SU-DHL-6 (cell line): Measurements from ENCODE around the gene CCDC110.

Experiments used
- H2AFZ ChIP-seq: fragments of 200-600 bp; sonication (generic); 2 replicates; pipeline ENCODE4 v1.6.1; 2014; ENCODE audit warnings: low read depth, mild to moderate bottlenecking, moderate library complexity, mixed read lengths, antibody characterized with exemption, low read length; ENCODE audit not compliant: severe bottlenecking
- H3F3A ChIP-seq: fragments of 200-600 bp; shearing (Covaris generic); 2 replicates; pipeline ENCODE4 v1.6.0; 2016; ENCODE audit warnings: antibody characterized with exemption, mild to moderate bottlenecking; ENCODE audit not compliant: insufficient read depth
- H3K27ac ChIP-seq: fragments of 200-600 bp; sonication (generic); 2 replicates; pipeline ENCODE4 v1.5.1; 2016; ENCODE audit warnings: low read depth, mild to moderate bottlenecking, low read length, moderate library complexity, mixed read lengths
- H3K27me3 ChIP-seq: fragments of 200-600 bp; sonication (generic), shearing (Covaris generic); 2 replicates; pipeline ENCODE4 v1.6.0; 2014; ENCODE audit warnings: mild to moderate bottlenecking, low read length
- H3K36me3 ChIP-seq: fragments of 200-600 bp; sonication (generic); 2 replicates; pipeline ENCODE4 v1.6.1; 2014; ENCODE audit warnings: mild to moderate bottlenecking, low read length, mixed read lengths
- H3K4me2 ChIP-seq: fragments of 300-600, 200-600 bp; shearing (Covaris generic), sonication (generic); 2 replicates; pipeline ENCODE4 v1.6.0; 2014; ENCODE audit warnings: low read length, low read depth, mild to moderate bottlenecking; ENCODE audit not compliant: poor library complexity, severe bottlenecking
- H3K4me3 ChIP-seq: fragments of 200-600 bp; sonication (generic); 2 replicates; pipeline ENCODE4 v1.5.1; 2014; ENCODE audit warnings: antibody characterized with exemption, low read length, mild to moderate bottlenecking, mixed read lengths; ENCODE audit not compliant: insufficient read depth, poor library complexity, severe bottlenecking
- H3K79me2 ChIP-seq: fragments of 200-600 bp; sonication (generic); 2 replicates; pipeline ENCODE4 v1.6.1; 2014; ENCODE audit warnings: mild to moderate bottlenecking, low read length, moderate library complexity; ENCODE audit not compliant: insufficient read depth
- H3K9ac ChIP-seq: fragments of 200-600 bp; sonication (generic); 2 replicates; pipeline ENCODE4 v1.7.0; 2014; ENCODE audit warnings: mild to moderate bottlenecking, low read length
- H3K9me2 ChIP-seq: fragments of 200-600 bp; sonication (generic); replicated peaks from 2 replicates; pipeline ENCODE4 v1.6.1; 2014; ENCODE audit warnings: low read length; ENCODE audit not compliant: insufficient read depth
- H3K9me3 ChIP-seq: fragments of 200-600 bp; sonication (generic); 2 replicates; pipeline ENCODE4 v1.6.1; 2014; ENCODE audit warnings: low read length, mixed read lengths; ENCODE audit not compliant: insufficient read depth
- H4K20me1 ChIP-seq: fragments of 200-600 bp; sonication (generic); 2 replicates; pipeline ENCODE4 v1.6.1; 2014; ENCODE audit warnings: low read depth, mild to moderate bottlenecking, antibody characterized with exemption, low read length, moderate library complexity, mixed read lengths
- CTCF ChIP-seq: fragments of 200-600 bp; sonication (generic); IDR thresholded peaks from one replicate; pipeline ENCODE4 v1.5.1; 2017; ENCODE audit warnings: antibody characterized with exemption, mild to moderate bottlenecking, low read length, moderate library complexity; ENCODE audit not compliant: insufficient read depth, poor library complexity, severe bottlenecking
- EZH2phosphoT487 ChIP-seq: fragments of 200-600 bp; sonication (generic), shearing (Covaris generic); conservative IDR thresholded peaks from 2 replicates; pipeline ENCODE4 v1.6.1; 2018; ENCODE audit warnings: mild to moderate bottlenecking, antibody characterized with exemption, low read length, moderate library complexity, mixed read lengths

The CCDC110 gene

DNA sequence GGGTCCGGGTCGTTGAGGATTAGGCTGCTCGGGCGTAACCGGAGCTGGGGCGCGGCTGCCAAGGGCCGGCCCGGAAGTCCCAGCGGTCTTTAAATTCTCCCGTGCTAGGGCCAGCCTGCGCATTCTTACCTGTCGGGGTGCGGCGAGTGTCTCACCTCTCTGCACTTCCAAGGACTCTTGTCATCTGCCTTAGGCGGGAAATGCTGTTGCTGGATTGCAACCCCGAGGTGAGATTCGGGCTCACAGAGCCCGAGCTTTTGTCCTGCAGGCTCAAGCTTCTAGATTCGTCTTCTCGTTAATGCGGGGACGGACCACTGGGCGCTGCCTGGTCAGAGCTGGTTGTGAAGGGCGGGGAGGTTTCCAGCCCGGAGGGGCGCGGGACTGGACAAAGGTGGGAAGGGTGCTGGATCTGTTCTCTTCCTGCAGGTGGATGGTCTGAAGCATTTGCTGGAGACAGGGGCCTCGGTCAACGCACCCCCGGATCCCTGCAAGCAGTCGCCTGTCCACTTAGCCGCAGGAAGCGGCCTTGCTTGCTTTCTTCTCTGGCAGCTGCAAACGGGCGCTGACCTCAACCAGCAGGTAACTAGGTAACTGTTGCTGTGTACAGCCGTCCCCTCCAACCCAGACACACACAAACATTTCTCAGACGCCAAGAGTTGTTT lies 74.7 kb downstream of the CCDC110 start, which contains the start of gene ANKRD37:
ANKRD37 (plus strand) TSS at position 118 of the 662 bp plus-strand sequence; CDS start at position 201, 83 bp downstream.
- H4K20me1 ChIP-seq = no peaks in the 10 kb centered on the region
- no peaks in the 10 kb centered on the region for H3K79me2 ChIP-seq
- H3K4me3 ChIP-seq = peak within 1 kb of the TSS; percentile 77
- no peaks in the 10 kb centered on the region for H3K9me3 ChIP-seq
- peak within 1 kb of the TSS; percentile 64 for H3K27ac ChIP-seq
- peaks cover 31% of the 10 kb centered on the region for H3F3A ChIP-seq
- H2AFZ ChIP-seq = peak within 1 kb of the TSS; percentile 77
- peak within 1 kb of the TSS; percentile 84 for H3K9ac ChIP-seq
- TF ChIP-seq CTCF = no peak
- no peak for TF ChIP-seq EZH2phosphoT487
- H3K9me2 ChIP-seq = no peaks in the 10 kb centered on the region
- no peaks in the 10 kb centered on the region for H3K27me3 ChIP-seq
- H3K4me2 ChIP-seq = peak within 1 kb of the TSS; percentile 95
- peaks cover 17% of the 10 kb centered on the region for H3K36me3 ChIP-seq

DNA sequence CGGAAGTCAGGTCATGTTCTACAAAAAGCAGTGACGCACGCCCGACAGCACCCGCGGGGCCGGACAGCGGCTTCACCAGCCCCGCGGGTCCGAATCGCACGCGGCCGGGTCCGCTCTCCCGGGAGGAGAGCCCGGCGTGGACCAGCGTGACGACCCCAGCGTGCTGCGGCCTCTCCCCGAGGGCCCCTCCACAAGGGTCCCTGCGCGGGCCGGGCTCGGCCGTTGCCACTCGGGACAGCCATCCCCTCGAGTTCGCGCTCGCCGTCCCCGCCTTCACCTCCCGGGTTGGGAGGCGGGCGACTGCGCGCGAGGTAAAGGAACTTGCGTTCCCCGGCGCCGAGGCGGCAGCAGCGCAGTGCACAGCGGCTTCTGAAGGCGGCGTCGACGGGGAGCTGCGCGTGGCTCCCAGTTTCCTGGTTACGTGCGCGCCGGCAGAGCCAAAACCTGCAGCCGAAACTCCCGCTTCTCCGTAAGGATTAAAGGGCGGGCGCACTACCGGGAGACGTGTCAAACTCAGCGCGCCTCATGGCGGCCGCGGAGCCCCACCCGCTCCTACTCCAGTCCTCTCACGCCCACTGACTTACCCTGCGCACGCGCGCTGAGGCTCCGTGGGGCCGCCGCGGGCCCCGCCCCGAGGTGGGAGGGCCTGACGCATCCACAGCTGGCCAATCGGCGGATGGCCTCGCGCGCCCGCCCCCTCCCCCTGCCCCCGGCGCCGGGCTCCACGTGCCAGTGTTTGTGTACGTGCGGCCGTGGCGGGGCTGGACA lies 75.4 kb downstream of the CCDC110 start:
- Histone ChIP-seq H4K20me1 (no peaks in the 10 kb centered on the region), H3K36me3 (peaks cover 17% of the 10 kb centered on the region), H3K79me2 (no peaks in the 10 kb centered on the region), H3K4me2 (peak overlapping the region; percentile 95), H3K4me3 (peak overlapping the region; percentile 77), H3K9me2 (no peaks in the 10 kb centered on the region), H2AFZ (peak overlapping the region; percentile 77), H3F3A (peaks cover 31% of the 10 kb centered on the region), H3K27me3 (no peaks in the 10 kb centered on the region), H3K9me3 (no peaks in the 10 kb centered on the region), H3K27ac (peak overlapping the region; percentile 64), H3K9ac (peak overlapping the region; percentile 84)
- TF ChIP-seq EZH2phosphoT487 (no peak), CTCF (no peak)

- H3K9me3 ChIP-seq = no peaks in the 10 kb centered on the region
- TF ChIP-seq CTCF = no peak
- no peak for TF ChIP-seq EZH2phosphoT487
- H3K79me2 ChIP-seq = no peaks in the 10 kb centered on the region
- peaks cover 17% of the 10 kb centered on the region for H3K36me3 ChIP-seq
- peak within 1 kb of the TSS; percentile 77 for H2AFZ ChIP-seq
- peak within 1 kb of the TSS; percentile 77 for H3K4me3 ChIP-seq
- peak within 1 kb of the TSS; percentile 64 for H3K27ac ChIP-seq
- H3K27me3 ChIP-seq = no peaks in the 10 kb centered on the region
- H3K9ac ChIP-seq = peak within 1 kb of the TSS; percentile 84
- peaks cover 31% of the 10 kb centered on the region for H3F3A ChIP-seq
- H3K9me2 ChIP-seq = no peaks in the 10 kb centered on the region
- peak within 1 kb of the TSS; percentile 95 for H3K4me2 ChIP-seq
- H4K20me1 ChIP-seq = no peaks in the 10 kb centered on the region
Measured at GRCh38 chr4:185395238-185395955, 76.1 kb downstream of the CCDC110 start, which contains the start of gene LRP2BP. LRP2BP (minus strand) TSS chr4:185395924; CDS start chr4:185378186, 17,738 bp downstream.
